GM12872 (cell line): ENCODE measurements around the gene GPR155.

Source experiments
- TF ChIP-seq, protein P1 (sequence below): IDR thresholded peaks from 3 replicates; pipeline ENCODE4 v1.5.1; 2011; ENCODE audit warnings: low read depth, mild to moderate bottlenecking, low read length, moderate library complexity; ENCODE audit not compliant: insufficient read depth

The GPR155 gene

DNA sequence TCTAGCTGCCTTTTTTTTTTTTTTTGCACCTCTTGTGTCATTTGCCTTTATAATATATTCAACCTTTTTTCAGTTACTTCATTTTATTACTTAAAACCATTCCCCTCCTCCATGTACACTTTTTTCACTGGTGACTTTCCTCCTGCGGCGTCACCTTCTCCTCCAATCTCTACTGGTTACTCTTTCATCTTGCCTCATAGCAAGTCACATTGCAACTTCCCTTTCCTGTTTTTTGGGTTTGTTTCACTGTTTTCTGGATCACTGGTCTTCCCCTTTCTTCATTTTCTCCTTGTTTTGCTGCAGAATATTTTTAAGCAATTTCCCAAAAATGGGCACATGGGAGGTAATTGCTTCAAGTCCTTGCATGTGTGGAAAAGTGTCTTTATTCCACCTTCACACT, 37.7 kb upstream of the GPR155 start:
- TF ChIP-seq, protein P1, sequence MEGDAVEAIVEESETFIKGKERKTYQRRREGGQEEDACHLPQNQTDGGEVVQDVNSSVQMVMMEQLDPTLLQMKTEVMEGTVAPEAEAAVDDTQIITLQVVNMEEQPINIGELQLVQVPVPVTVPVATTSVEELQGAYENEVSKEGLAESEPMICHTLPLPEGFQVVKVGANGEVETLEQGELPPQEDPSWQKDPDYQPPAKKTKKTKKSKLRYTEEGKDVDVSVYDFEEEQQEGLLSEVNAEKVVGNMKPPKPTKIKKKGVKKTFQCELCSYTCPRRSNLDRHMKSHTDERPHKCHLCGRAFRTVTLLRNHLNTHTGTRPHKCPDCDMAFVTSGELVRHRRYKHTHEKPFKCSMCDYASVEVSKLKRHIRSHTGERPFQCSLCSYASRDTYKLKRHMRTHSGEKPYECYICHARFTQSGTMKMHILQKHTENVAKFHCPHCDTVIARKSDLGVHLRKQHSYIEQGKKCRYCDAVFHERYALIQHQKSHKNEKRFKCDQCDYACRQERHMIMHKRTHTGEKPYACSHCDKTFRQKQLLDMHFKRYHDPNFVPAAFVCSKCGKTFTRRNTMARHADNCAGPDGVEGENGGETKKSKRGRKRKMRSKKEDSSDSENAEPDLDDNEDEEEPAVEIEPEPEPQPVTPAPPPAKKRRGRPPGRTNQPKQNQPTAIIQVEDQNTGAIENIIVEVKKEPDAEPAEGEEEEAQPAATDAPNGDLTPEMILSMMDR, result no peak

DNA sequence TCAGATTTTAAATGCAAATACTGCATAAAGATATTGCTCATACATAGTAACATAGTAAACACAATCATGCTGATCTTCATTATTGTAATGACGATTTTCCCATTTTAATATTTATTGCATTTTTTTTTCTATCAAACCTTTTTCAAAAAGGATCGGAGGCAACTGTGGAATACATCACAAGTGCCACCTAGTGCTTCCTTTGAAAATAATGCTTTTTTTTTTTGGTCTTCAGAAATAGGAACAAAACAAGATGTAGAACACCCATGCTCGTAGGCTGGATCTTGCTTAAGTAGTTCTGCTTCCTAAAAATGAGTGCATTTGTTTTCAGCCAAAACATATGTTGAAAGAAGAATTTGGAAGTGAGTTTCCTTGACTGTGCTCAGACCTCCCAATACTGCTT, 35.7 kb upstream of the GPR155 start:
- TF ChIP-seq, protein P1, result no peak

DNA sequence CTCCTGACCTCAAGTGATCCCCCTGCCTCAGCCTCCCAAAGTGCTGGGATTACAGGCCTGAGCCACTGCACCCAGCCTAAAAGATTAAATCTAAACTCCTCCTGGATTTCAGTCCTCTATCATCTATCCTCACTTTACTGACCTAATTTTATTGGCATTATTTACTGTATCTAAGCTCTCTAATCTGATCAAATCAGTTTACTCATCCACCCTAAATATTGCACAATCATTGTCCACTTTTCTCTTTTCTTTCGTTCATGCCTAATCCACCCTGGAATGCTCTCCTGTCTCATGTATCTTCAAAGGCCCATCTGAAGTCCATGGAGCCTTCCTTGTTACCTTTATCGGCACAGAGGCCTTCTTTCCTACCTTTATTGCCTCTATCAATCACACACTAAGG, 31.6 kb upstream of the GPR155 start:
- TF ChIP-seq, protein P1, result no peak

DNA sequence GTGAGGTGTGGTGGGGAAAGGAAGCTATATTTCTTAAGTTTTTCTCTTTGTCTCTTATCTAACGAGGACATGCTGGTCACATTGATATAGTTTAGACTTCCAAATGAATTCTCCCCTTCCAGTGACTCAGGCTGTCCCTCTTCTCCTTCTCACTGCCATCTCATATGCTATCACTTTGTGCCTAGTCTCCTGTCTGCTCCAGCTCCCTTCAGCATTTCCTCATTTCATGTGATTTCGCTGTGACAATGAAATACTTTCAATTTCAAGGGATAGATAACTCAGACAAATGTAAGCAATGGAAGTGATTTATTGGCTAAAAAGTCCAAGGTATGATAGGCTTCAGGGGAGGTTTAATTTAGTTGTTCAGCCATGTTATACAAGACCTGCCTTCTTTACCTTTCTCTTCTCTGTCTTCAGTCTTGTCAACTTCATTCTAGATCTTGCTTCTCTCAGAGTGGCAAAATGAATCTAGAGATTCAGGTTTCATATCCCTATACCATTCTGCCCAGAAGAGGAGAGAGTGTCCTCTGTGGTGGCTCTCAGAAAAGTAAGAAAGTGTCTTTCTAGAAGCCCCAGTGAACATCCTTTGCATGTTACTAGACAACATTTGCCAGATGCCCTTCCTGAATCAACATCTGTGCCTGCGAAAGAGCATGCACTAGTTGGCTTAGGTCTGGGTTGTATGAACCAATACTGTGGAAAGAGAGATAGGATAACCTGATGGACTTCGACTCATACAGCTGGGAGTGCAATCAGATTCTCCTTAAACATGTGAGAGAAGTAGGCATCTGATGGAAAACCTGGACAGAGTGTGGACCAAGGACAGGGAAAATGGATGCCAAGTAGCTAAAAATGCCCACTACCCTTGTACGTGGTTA, 29.9 kb upstream of the GPR155 start:
- TF ChIP-seq, protein P1, result no peak

DNA sequence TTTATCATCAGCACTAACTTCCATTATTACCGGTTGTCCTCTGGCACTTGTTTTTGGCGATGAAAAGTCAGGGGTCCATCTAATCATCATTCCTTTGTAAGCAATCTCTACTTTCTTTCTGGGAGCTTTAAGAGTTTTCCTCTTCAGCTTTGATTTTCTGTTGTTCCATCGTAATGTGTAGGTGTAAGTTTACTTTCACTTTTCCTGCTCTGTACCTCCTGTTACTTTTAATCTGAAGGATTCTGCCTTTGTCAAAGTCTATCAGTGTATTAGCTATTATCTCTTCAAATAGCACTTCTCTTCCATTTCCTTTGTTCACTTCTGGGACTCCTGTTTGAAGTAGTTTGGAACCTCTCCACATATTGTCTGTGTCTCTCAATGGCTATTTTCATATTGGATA, 25.5 kb upstream of the GPR155 start:
- TF ChIP-seq, protein P1, result no peak

DNA sequence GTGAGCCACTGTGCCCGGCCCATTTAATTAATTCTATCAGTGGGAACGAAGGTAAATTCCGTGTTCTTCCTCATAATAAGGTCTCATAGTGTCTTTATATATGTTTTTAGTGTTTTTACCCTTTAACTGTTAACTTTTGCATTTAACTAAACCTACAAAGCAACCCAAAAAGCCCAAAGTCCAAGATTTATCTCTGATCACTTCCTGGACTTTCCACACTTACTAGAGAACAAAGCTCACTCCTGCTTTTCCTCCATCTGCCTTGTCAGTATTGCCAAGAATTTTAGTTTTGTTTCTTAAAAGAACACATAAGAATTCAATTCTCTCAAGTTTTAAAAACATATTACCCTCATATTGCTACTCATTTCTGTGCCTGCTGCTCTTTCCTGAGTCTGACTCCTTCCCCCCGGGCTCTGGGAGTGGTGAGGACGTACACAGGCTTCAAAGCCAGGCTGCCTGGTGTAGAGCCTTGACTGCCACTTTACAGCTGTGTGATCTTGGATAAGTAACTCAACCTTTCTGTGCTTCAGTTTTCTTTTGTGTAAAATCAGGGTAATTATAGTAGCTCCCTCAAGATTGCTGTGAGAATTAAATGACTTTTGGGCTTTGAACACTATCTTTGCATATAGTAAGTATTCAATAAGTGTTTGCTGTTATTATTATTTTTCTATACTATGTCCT, 24.9 kb upstream of the GPR155 start:
- TF ChIP-seq, protein P1, result no peak

DNA sequence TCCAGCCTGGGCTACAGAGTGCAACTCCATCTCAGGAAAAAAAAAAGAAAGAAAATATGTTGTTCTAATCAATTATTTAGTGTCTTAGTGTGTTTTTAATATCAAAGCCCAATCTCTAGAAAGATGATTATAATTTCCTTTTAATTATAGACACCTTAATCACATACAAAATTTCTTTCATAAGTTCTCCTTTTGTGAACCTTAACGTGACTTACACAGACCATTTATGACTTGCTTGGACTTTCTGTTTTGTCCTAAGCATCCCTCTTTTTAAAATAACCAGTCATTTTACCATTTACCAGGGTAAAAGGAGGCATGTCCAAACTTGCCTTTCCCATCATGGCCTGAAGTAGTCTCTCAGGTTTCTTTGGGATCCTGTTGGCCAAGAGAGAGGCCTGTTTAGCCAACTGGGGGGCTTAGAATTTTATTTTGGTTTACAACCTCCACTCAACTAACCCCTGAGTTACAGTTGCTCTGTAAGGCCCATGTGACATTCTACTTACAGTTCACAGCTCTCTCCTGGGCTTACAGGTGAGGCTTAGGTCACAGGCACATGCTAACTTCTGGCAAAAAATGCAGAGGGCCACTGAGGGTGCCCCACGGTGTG, 23.9 kb upstream of the GPR155 start:
- TF ChIP-seq, protein P1, result no peak
